Upper lobe of left lung (tissue), 4 donors: ENCODE measurements around the gene DUSP16.
"Not testable (repeated sequence)": the region's sequence is repeated elsewhere in the genome, so short reads cannot be mapped to it uniquely, and the experiment has no call there.

Experiments used
- CTCF ChIP-seq, 6 experiments: fragments of 450-650 bp in 4 of 6; fragments of 200-600 bp in 2 of 6; sonication (generic) in 2 of 6; IDR thresholded peaks; one replicate each; pipeline ENCODE4 v1.5.1; 2016 to 2019; ENCODE audit warnings: antibody characterized with exemption in 6 of 6
- EP300 ChIP-seq, 4 donors: sonication (generic); formaldehyde crosslinking; IDR thresholded peaks; one replicate each; pipeline ENCODE4 v1.5.1; 2017; ENCODE audit warnings: antibody characterized with exemption in 4 of 4, control low read depth in 2 of 4
- POLR2A ChIP-seq, 4 donors: fragments of 450-650 bp; IDR thresholded peaks; one replicate each; pipeline ENCODE4 v1.5.1; 2016 to 2017; ENCODE audit warnings: antibody characterized with exemption in 4 of 4, mild to moderate bottlenecking in 2 of 4
- POLR2AphosphoS5 ChIP-seq, 2 donors: sonication (generic); formaldehyde crosslinking; IDR thresholded peaks; one replicate each; pipeline ENCODE4 v1.5.1; 2017; ENCODE audit warnings: antibody characterized with exemption in 2 of 2

GRCh38 chr12:12522657-12523056, 40.0 kb downstream of the DUSP16 start:
- not testable (repeated sequence) for TF ChIP-seq POLR2A, CTCF, POLR2AphosphoS5, EP300 (IDR thresholded peaks at IDR 0.05)
